IPS DF 6.9 (cell line): ENCODE measurements around the gene FANCI.

ENCODE experiments used
- DNase-seq: peaks from one replicate; pipeline ENCODE4 v3.0.0-alpha.2; 2013; ENCODE audit warnings: low read depth, low spot score
- H3K27ac ChIP-seq: one replicate; pipeline ENCODE4 v1.5.1; 2013; ENCODE audit warnings: low read length, control low read depth
- H3K27me3 ChIP-seq: 2 replicates; pipeline ENCODE4 v1.6.1; 2013; ENCODE audit warnings: mild to moderate bottlenecking, low read length; ENCODE audit not compliant: control insufficient read depth, insufficient read depth
- H3K36me3 ChIP-seq: 2 replicates; pipeline ENCODE4 v1.6.1; 2013; ENCODE audit warnings: low read length; ENCODE audit not compliant: control insufficient read depth, insufficient read depth
- H3K4me1 ChIP-seq: 2 replicates; pipeline ENCODE4 v1.6.1; 2013; ENCODE audit warnings: low read length; ENCODE audit not compliant: control insufficient read depth, insufficient read depth
- H3K4me3 ChIP-seq: 2 replicates; pipeline ENCODE4 v1.5.1; 2013; ENCODE audit warnings: mild to moderate bottlenecking, low read length
- H3K9me3 ChIP-seq: 2 replicates; pipeline ENCODE4 v1.6.1; 2013; ENCODE audit warnings: low read length, inconsistent platforms; ENCODE audit not compliant: control insufficient read depth, insufficient read depth
- WGBS: extraction: QIAGEN DNeasy Blood & Tissue Kit; methylation state at CpG from one replicate; pipeline ENCODE4 v1.1.7; 2013; ENCODE audit warnings: mixed read lengths, missing lambda C conversion rate; ENCODE audit not compliant: insufficient read length, insufficient coverage; 5-methylcytosine and 5-hydroxymethylcytosine counted together

FANCI gene

GRCh38 chr15:89243691-89244573, at the start of gene FANCI:
TSS of gene FANCI (plus strand) at chr15:89243979. CDS start at chr15:89247648, 3,669 bp downstream.
- no CpG with 5 or more reads among the region's 69 CpGs for WGBS
- H3K9me3 ChIP-seq, result no peaks in the 10 kb centered on the region
- peak; percentile 90 for DNase-seq
- peak within 1 kb of the TSS; percentile 83 for H3K4me3 ChIP-seq
- no peak within 1 kb of the TSS for H3K27ac ChIP-seq
- H3K27me3 ChIP-seq, result no peaks in the 10 kb centered on the region
- peaks cover 4% of the 10 kb centered on the region; the same call in 1 of the 2 replicates for H3K4me1 ChIP-seq
- no peaks in the 10 kb centered on the region; the same call in 1 of the 2 replicates for H3K36me3 ChIP-seq

- WGBS, result no CpG with 5 or more reads among the region's 4 CpGs
- H3K27me3 ChIP-seq, result no peaks in the 10 kb centered on the region
- no peaks in the 10 kb centered on the region; the same call in 1 of the 2 replicates for H3K36me3 ChIP-seq
- H3K4me1 ChIP-seq, result peaks cover 4% of the 10 kb centered on the region
- H3K9me3 ChIP-seq, result no peaks in the 10 kb centered on the region
- H3K4me3 ChIP-seq, result no peak overlapping the region
- no peak overlapping the region for H3K27ac ChIP-seq
- no peak for DNase-seq
Observed at GRCh38 chr15:89194608-89195007, 49.2 kb upstream of the FANCI start.

GRCh38 chr15:89195836-89196235, 47.9 kb upstream of the FANCI start:
- Histone ChIP-seq H3K27ac (no peak overlapping the region), H3K27me3 (no peaks in the 10 kb centered on the region), H3K4me1 (peaks cover 4% of the 10 kb centered on the region), H3K4me3 (no peak overlapping the region), H3K36me3 (no peaks in the 10 kb centered on the region; the same call in 1 of the 2 replicates), H3K9me3 (no peaks in the 10 kb centered on the region)
- no peak for DNase-seq
- no CpG with 5 or more reads among the region's 8 CpGs for WGBS

GRCh38 chr15:89196241-89196640, 47.5 kb upstream of the FANCI start:
- H3K27me3 ChIP-seq, result no peaks in the 10 kb centered on the region
- H3K4me1 ChIP-seq, result peaks cover 4% of the 10 kb centered on the region
- no peak overlapping the region for H3K27ac ChIP-seq
- no peak overlapping the region for H3K4me3 ChIP-seq
- no CpG with 5 or more reads among the region's 6 CpGs for WGBS
- DNase-seq, result no peak
- H3K36me3 ChIP-seq, result no peaks in the 10 kb centered on the region; the same call in 1 of the 2 replicates
- no peaks in the 10 kb centered on the region for H3K9me3 ChIP-seq

GRCh38 chr15:89196994-89197393, 46.8 kb upstream of the FANCI start:
- no peaks in the 10 kb centered on the region for H3K36me3 ChIP-seq
- no peaks in the 10 kb centered on the region for H3K9me3 ChIP-seq
- H3K4me3 ChIP-seq, result no peak overlapping the region
- peaks cover 4% of the 10 kb centered on the region for H3K4me1 ChIP-seq
- H3K27ac ChIP-seq, result no peak overlapping the region
- no CpG with 5 or more reads among the region's 7 CpGs for WGBS
- no peak for DNase-seq
- no peaks in the 10 kb centered on the region for H3K27me3 ChIP-seq

GRCh38 chr15:89197503-89197971, 46.2 kb upstream of the FANCI start:
- Histone ChIP-seq H3K9me3 (no peaks in the 10 kb centered on the region), H3K27ac (no peak overlapping the region), H3K4me1 (peaks cover 5% of the 10 kb centered on the region), H3K36me3 (no peaks in the 10 kb centered on the region), H3K4me3 (no peak overlapping the region), H3K27me3 (no peaks in the 10 kb centered on the region)
- WGBS, result no CpG with 5 or more reads among the region's 4 CpGs
- DNase-seq, result peak; percentile 25

GRCh38 chr15:89198196-89198595, 45.6 kb upstream of the FANCI start:
- WGBS, result no CpG with 5 or more reads among the region's 2 CpGs
- no peaks in the 10 kb centered on the region for H3K9me3 ChIP-seq
- no peaks in the 10 kb centered on the region for H3K27me3 ChIP-seq
- no peaks in the 10 kb centered on the region for H3K36me3 ChIP-seq
- no peak for DNase-seq
- H3K4me3 ChIP-seq, result no peak overlapping the region
- peaks cover 6% of the 10 kb centered on the region for H3K4me1 ChIP-seq
- no peak overlapping the region for H3K27ac ChIP-seq

GRCh38 chr15:89198934-89199333, 44.8 kb upstream of the FANCI start:
- Histone ChIP-seq H3K27me3 (no peaks in the 10 kb centered on the region), H3K4me1 (peaks cover 6% of the 10 kb centered on the region), H3K36me3 (no peaks in the 10 kb centered on the region), H3K9me3 (no peaks in the 10 kb centered on the region), H3K27ac (no peak overlapping the region), H3K4me3 (no peak overlapping the region)
- no peak for DNase-seq
- no CpG with 5 or more reads among the region's 3 CpGs for WGBS

GRCh38 chr15:89199746-89200145, 44.0 kb upstream of the FANCI start:
- WGBS, result no CpG with 5 or more reads among the region's 6 CpGs
- Histone ChIP-seq H3K9me3 (no peaks in the 10 kb centered on the region), H3K27ac (no peak overlapping the region), H3K36me3 (no peaks in the 10 kb centered on the region), H3K4me1 (peaks cover 6% of the 10 kb centered on the region), H3K4me3 (no peak overlapping the region), H3K27me3 (no peaks in the 10 kb centered on the region)
- peak; percentile 22 for DNase-seq

- no CpG with 5 or more reads among the region's 12 CpGs for WGBS
- no peaks in the 10 kb centered on the region for H3K36me3 ChIP-seq
- no peak overlapping the region for H3K27ac ChIP-seq
- H3K9me3 ChIP-seq, result no peaks in the 10 kb centered on the region
- H3K4me1 ChIP-seq, result peaks cover 6% of the 10 kb centered on the region
- H3K4me3 ChIP-seq, result no peak overlapping the region
- no peaks in the 10 kb centered on the region for H3K27me3 ChIP-seq
- DNase-seq, result no peak
Observed at GRCh38 chr15:89200182-89200581, 43.6 kb upstream of the FANCI start.
